ENCODE measurements around the gene MITF.

MITF gene

DNA sequence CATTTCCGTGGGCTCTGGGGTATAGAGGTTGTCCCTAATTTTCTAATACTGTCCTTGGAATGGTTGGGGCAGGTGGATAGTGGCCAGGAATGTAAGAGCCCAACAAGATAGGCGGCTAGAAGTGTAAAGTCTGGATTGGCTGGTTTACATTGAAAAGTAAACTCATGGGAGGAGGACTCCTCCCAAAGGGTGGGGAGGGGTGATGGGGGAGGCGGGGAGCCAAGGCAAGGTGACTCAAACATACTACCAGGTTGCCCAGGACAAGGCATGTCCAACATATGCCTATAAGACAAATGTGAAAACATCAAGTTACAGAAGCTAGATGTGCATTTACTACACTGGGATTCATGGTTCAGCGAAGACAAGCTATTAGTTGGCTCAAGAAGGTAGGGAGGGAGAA, 246.0 kb downstream of the MITF start:
- Histone ChIP-seq H3K4me3 (ENCODE audit: low read depth, low read length) (no peak overlapping the region), H3K9ac (no peak overlapping the region), H3K27ac (no peak overlapping the region), H3K4me1 (no peaks in the 10 kb centered on the region), H3K4me2 (ENCODE audit: low read length) (no peak overlapping the region), H3K9me3 (ENCODE audit: control insufficient read depth, low read length) (no peaks in the 10 kb centered on the region), H3K36me3 (ENCODE audit: control insufficient read depth, insufficient read depth, low read length) (no peaks in the 10 kb centered on the region), H2AFZ (no peak overlapping the region), H3K27me3 (ENCODE audit: control insufficient read depth, insufficient read depth, low read length) (no peaks in the 10 kb centered on the region), H3K79me2 (no peaks in the 10 kb centered on the region)
- TF ChIP-seq, protein P1, sequence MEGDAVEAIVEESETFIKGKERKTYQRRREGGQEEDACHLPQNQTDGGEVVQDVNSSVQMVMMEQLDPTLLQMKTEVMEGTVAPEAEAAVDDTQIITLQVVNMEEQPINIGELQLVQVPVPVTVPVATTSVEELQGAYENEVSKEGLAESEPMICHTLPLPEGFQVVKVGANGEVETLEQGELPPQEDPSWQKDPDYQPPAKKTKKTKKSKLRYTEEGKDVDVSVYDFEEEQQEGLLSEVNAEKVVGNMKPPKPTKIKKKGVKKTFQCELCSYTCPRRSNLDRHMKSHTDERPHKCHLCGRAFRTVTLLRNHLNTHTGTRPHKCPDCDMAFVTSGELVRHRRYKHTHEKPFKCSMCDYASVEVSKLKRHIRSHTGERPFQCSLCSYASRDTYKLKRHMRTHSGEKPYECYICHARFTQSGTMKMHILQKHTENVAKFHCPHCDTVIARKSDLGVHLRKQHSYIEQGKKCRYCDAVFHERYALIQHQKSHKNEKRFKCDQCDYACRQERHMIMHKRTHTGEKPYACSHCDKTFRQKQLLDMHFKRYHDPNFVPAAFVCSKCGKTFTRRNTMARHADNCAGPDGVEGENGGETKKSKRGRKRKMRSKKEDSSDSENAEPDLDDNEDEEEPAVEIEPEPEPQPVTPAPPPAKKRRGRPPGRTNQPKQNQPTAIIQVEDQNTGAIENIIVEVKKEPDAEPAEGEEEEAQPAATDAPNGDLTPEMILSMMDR (IDR thresholded peaks at IDR 0.05): no peak

DNA sequence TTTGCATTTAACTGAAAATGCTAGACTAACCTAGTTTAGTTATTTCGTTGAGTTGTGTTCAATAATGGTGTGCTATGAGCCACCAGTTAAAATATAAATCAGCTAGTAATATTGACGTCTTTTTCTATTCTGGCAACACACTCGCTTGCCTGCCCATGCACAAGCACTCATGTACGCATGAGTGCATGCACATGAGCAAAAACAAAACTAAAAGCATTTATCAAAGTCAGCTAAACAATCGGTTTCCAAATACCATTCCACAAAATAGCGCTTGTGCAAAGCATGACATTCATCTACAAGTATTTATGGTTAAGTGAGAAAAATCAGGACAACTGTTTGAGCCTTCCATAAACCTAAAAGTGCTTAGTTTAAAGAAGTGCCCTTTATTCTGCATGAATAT, 247.2 kb downstream of the MITF start:
- Histone ChIP-seq H3K9me3 (ENCODE audit: control insufficient read depth, low read length) (no peaks in the 10 kb centered on the region), H3K79me2 (no peaks in the 10 kb centered on the region), H3K4me2 (ENCODE audit: low read length) (no peak overlapping the region), H3K27ac (no peak overlapping the region), H3K27me3 (ENCODE audit: control insufficient read depth, insufficient read depth, low read length) (no peaks in the 10 kb centered on the region), H3K4me1 (no peaks in the 10 kb centered on the region), H3K4me3 (ENCODE audit: low read depth, low read length) (no peak overlapping the region), H3K9ac (no peak overlapping the region), H2AFZ (no peak overlapping the region), H3K36me3 (ENCODE audit: control insufficient read depth, insufficient read depth, low read length) (no peaks in the 10 kb centered on the region)
- TF ChIP-seq, protein P1 (IDR thresholded peaks at IDR 0.05): no peak

DNA sequence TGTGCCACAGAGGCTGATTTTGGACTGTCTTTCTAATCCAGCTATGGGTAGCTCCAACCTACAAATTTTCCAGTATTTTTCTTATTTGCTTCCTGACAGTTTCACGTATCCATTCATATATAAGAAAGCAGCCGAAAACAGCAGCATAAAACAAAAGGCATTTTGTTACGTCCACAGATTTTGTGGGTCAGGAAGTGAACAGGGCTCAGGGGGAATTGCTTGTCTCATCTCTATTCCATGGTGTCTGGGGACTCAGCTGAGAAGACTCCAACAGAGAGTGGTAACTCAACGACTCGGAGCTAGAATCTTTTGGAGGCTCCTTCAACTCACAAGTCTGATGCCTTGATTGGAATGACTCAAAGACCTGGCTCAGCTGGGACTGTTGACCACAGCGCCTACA, 248.6 kb downstream of the MITF start:
- H3K4me2 ChIP-seq (ENCODE audit: low read length): no peak overlapping the region
- H2AFZ ChIP-seq: no peak overlapping the region
- no peak overlapping the region for H3K9ac ChIP-seq
- no peaks in the 10 kb centered on the region for H3K79me2 ChIP-seq
- H3K4me1 ChIP-seq: no peaks in the 10 kb centered on the region
- H3K36me3 ChIP-seq (ENCODE audit: control insufficient read depth, insufficient read depth, low read length): no peaks in the 10 kb centered on the region
- H3K4me3 ChIP-seq (ENCODE audit: low read depth, low read length): no peak overlapping the region
- H3K27ac ChIP-seq: no peak overlapping the region
- H3K9me3 ChIP-seq (ENCODE audit: control insufficient read depth, low read length): no peaks in the 10 kb centered on the region
- TF ChIP-seq, protein P1 (IDR thresholded peaks at IDR 0.05): no peak
- H3K27me3 ChIP-seq (ENCODE audit: control insufficient read depth, insufficient read depth, low read length): no peaks in the 10 kb centered on the region

DNA sequence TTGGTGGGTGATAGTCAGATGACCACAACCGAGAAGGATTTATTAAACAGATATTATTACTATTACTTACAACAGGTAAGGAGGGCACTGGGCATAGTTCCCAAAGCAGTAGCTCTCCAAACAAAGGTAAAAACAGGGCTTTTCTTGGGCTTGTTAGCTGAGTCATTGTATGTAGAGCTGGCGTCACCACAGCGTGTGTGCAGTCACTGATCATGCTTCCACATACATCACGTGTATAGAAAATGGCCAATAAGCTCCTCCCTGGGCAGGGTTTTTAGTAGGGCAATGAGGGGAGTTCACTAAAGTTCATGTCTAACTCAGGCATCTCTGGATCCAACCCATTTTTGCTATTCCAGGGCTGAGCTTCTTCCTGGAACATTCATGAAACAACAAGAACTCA, 254.5 kb downstream of the MITF start:
- Histone ChIP-seq H3K4me1 (no peaks in the 10 kb centered on the region), H3K79me2 (no peaks in the 10 kb centered on the region), H3K27me3 (ENCODE audit: control insufficient read depth, insufficient read depth, low read length) (no peaks in the 10 kb centered on the region), H2AFZ (no peak overlapping the region), H3K9me3 (ENCODE audit: control insufficient read depth, low read length) (no peaks in the 10 kb centered on the region), H3K36me3 (ENCODE audit: control insufficient read depth, insufficient read depth, low read length) (no peaks in the 10 kb centered on the region), H3K27ac (no peak overlapping the region), H3K9ac (no peak overlapping the region), H3K4me2 (ENCODE audit: low read length) (no peak overlapping the region), H3K4me3 (ENCODE audit: low read depth, low read length) (no peak overlapping the region)
- TF ChIP-seq, protein P1 (IDR thresholded peaks at IDR 0.05): no peak

GRCh38 chr3:69994919-69995318, 255.7 kb downstream of the MITF start:
- H3K9ac ChIP-seq: no peak overlapping the region
- no peak overlapping the region for H2AFZ ChIP-seq
- H3K4me2 ChIP-seq (ENCODE audit: low read length): no peak overlapping the region
- no peaks in the 10 kb centered on the region for H3K9me3 ChIP-seq (ENCODE audit: control insufficient read depth, low read length)
- no peaks in the 10 kb centered on the region for H3K27me3 ChIP-seq (ENCODE audit: control insufficient read depth, insufficient read depth, low read length)
- H3K79me2 ChIP-seq: no peaks in the 10 kb centered on the region
- H3K36me3 ChIP-seq (ENCODE audit: control insufficient read depth, insufficient read depth, low read length): no peaks in the 10 kb centered on the region
- TF ChIP-seq, protein P1 (IDR thresholded peaks at IDR 0.05): no peak
- H3K4me3 ChIP-seq (ENCODE audit: low read depth, low read length): no peak overlapping the region
- no peaks in the 10 kb centered on the region for H3K4me1 ChIP-seq
- no peak overlapping the region for H3K27ac ChIP-seq

Measured in parathyroid adenoma (tissue), 2 donors.